T-helper 2 cell (primary cell): ENCODE results near the gene RUNX1.

Experiments
- DNase-seq, 5 experiments: peaks; one replicate each; pipeline versions ENCODE4 v3.0.0 to v3.0.0-alpha.2; 2012 to 2022

The RUNX1 gene

GRCh38 chr21:34801519-34802132, 247.5 kb downstream of the RUNX1 start:
- DNase-seq: no peak

- DNase-seq: peak in 1 of 5 experiments; percentile 5
Measured at GRCh38 chr21:34800797-34801518, 248.1 kb downstream of the RUNX1 start.

- DNase-seq: no peak
Measured at GRCh38 chr21:34799092-34799491, 250.0 kb downstream of the RUNX1 start.

GRCh38 chr21:34797921-34798535, 251.1 kb downstream of the RUNX1 start:
- DNase-seq: no peak

- DNase-seq: no peak
Measured at GRCh38 chr21:34797201-34797525, 251.9 kb downstream of the RUNX1 start.

- DNase-seq: no peak
Measured at GRCh38 chr21:34796518-34797200, 252.4 kb downstream of the RUNX1 start.

- DNase-seq: no peak
Measured at GRCh38 chr21:34795548-34796180, 253.4 kb downstream of the RUNX1 start.

GRCh38 chr21:34795175-34795547, 253.9 kb downstream of the RUNX1 start:
- DNase-seq: no peak

DNA sequence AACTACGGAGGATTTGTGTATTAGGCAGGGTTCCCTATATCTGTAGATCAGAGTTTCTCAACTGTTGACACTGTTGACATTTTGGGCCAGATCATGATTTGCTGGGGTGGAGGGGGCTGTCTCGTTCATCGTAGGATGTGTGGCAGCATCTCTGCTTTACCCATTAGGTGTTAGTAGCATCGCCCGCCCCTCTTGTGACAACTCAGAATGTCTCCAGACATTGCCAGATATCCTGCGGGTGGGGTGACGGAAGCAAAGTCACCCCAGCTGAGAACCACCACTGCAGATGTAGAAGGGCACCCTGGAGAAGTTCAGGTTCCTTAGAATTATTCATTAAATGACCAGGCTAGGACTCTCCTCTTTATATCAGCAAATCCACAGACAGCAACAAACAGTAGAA, 254.4 kb downstream of the RUNX1 start:
- no peak for DNase-seq

DNA sequence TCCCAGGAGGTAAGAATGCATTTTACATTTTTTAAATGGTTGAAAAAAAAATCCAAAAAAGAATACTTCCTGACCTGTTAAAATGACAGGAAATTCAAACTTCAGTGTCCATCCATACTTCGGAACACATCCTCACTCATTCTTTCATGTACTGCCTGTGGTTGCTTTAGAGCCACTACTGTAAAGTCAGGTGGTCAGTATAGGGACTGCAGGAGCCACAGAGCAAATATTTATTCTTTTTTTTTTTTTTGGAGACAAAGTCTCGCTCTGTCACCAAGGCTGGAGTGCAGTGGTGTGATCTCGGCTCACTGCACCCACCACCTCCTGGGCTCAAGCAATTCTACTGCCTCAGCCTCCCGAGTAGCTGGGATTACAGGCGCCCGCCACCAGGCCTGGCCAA, 255.6 kb downstream of the RUNX1 start:
- DNase-seq: no peak

DNA sequence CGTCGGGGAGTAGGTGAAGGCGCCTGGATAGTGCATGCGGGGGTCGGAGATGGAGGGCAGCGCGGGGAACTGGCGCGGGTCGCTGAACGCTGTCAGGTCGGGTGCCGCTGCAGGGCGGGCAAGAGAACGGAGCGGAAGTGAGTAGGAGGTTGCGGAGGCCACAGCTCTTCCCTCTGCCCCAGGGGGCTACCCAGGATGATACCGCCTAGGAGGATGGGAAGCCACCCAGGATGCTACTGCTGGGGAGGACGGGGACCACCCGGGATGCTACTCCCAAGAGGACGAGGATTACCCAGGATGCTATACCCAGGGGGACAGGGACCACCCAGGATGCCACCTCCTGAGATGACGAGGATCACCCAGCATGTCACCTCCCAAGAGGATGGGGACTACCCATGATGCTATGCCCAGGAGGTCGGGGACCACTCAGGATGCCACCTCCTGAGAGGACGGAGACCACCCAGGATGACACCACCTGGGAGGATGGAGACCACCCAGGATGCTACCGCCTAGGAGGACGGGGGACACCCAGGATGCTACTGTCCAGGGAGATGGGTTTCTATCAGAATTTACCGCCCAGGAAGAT, 256.5 kb downstream of the RUNX1 start:
- DNase-seq: no peak

GRCh38 chr21:34791776-34792503, 257.2 kb downstream of the RUNX1 start:
- DNase-seq: no peak

GRCh38 chr21:34790834-34791233, 258.3 kb downstream of the RUNX1 start:
- DNase-seq: no peak

DNA sequence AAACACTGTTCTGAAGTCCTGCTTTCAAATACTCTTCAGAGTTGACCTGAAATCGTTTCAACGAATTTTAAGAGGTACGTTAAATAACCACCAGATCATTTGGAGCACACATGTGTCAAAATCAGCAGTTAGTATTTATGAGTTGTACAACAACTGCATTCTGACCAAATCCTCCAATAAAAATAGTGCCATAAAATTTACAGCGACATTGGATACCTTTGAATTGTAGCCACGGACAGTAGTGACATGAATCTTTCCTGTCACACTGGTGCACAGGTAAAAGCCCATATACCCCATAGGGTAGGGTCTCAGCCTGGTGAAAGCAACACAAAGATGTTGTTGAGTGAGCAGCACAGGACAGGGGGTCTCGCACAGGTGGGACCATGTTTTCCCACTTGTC, 258.8 kb downstream of the RUNX1 start:
- no peak for DNase-seq

DNA sequence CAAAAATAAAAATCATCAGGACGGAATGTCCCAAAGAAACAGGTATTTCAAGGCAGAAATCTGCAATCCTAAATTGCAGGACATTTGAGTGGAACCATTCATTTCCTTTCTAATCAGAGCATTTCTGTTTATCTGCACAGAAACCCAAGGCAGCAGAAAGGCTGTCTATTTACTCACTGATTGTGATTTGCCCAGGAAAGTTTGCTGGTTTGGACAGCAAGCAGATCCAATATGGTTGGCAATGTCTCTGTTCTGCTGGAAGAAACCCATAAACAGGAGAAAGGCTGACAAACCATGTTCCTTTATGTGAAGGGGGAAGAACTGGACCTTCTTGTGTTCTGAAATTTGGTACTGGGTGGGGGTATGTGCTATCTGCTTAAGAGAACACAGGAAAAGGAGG, 260.2 kb downstream of the RUNX1 start:
- DNase-seq: no peak

DNA sequence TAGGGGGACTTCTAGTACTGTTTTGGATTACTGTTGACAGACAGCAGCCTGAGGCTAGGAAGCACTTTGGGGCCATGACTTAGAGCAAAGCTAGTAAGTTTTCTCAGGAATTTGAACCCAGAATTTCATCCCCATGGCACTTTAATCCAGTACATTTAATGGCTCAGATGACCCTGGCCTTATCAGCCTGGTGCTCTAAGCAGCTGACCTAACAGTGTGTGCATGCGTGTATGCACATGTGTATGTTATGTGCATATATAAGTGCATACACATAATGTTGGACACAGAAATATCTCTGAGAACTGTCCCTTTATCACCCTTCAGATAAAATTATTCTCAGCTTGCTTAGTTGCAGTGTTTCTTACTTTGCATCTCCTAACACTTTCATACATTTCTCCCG, 265.3 kb downstream of the RUNX1 start:
- DNase-seq: no peak

GRCh38 chr21:34782506-34783360, 266.4 kb downstream of the RUNX1 start:
- no peak for DNase-seq

- no peak for DNase-seq
Measured at GRCh38 chr21:34781526-34781925, 267.6 kb downstream of the RUNX1 start.

DNA sequence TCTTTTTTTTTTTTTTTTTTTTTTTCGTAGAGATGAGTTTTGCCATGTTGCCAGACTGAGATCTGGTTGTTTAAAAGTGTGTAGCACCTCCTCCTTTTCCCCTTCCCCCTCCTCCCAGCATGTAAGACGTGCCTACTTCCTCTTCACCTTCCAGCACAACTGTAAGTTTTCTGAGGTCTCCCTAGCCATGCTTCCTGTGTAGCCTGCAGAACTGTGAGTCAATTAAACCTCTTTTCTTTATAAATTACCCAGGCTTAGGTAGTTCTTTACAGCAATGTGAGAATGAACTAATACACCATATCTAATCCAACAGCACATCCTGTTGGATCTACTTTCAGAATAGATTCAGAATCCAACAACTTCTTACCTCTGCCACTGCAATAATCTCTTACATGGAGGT, 269.2 kb downstream of the RUNX1 start:
- DNase-seq: no peak

DNA sequence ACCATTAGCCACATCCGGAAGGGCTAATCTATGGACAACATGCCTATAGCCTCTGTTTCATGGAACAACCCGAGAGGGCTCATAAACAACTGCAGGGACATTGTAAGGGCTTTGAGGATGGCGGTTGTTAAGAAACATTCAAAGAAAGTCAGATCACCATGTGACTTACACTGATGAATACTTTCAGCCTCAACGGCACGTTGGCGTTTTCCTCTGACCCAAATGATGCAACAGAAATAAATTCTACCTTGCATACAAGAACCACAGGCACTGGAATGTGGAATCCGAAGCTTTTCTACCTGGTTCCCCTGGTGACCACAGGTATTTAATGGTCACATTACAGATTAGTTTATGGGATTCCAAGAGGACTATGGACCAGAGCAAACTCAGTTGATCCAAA, 273.3 kb downstream of the RUNX1 start:
- no peak for DNase-seq

GRCh38 chr21:34774750-34775149, 274.4 kb downstream of the RUNX1 start:
- DNase-seq: no peak
